SK-N-SH treated with all-trans-retinoic acid at 6 μM for 48 hours (cell line): ENCODE results near the gene TSKS.

Experiments used
- ATAC-seq: fragments of 200-7000 bp; cut with Tn5 transposase; 3 replicates; pipeline ENCODE4 v1.9.1; 2020; ENCODE audit warnings: mild to moderate bottlenecking, moderate library complexity
- ARNTL ChIP-seq: fragments of 450-650 bp; formaldehyde crosslinking; IDR thresholded peaks from 2 replicates; pipeline ENCODE4 v1.5.0; 2020; ENCODE audit warnings: low read depth, mild to moderate bottlenecking, moderate library complexity, borderline replicate concordance
- BACH2 ChIP-seq: fragments of 250-450 bp; sonication (Bioruptor Pico); IDR thresholded peaks from 2 replicates; pipeline ENCODE4 v1.9.0; 2021; ENCODE audit warnings: mild to moderate bottlenecking, borderline replicate concordance
- CREB5 ChIP-seq: fragments of 250-450 bp; sonication (Bioruptor Pico); IDR thresholded peaks from 2 replicates; pipeline ENCODE4 v1.5.1; 2020; ENCODE audit warnings: low read depth, mild to moderate bottlenecking, moderate library complexity
- CSDC2 ChIP-seq: fragments of 250-450 bp; sonication (Bioruptor Pico); IDR thresholded peaks from 2 replicates; pipeline ENCODE4 v1.5.0; 2020; ENCODE audit warnings: mild to moderate bottlenecking, moderate library complexity
- ESRRG ChIP-seq: fragments of 250-450 bp; sonication (Bioruptor Pico); IDR thresholded peaks from 2 replicates; pipeline ENCODE4 v1.6.1; 2021; ENCODE audit warnings: mild to moderate bottlenecking
- GLIS3 ChIP-seq: fragments of 250-450 bp; sonication (Bioruptor Pico); IDR thresholded peaks from 2 replicates; pipeline ENCODE4 v1.5.0; 2020; ENCODE audit warnings: mild to moderate bottlenecking, moderate library complexity
- ISL1 ChIP-seq: fragments of 250-450 bp; sonication (Bioruptor Pico); IDR thresholded peaks from 2 replicates; pipeline ENCODE4 v2.1.2; 2022; ENCODE audit warnings: mild to moderate bottlenecking, moderate library complexity
- OSR1 ChIP-seq: fragments of 250-450 bp; sonication (Bioruptor Pico); IDR thresholded peaks from 2 replicates; pipeline ENCODE4 v1.8.0; 2022; ENCODE audit warnings: moderate library complexity, mild to moderate bottlenecking, inconsistent platforms
- PATZ1 ChIP-seq: fragments of 250-450 bp; sonication (Bioruptor Pico); IDR thresholded peaks from 2 replicates; pipeline ENCODE4 v1.8.0; 2020; ENCODE audit warnings: mild to moderate bottlenecking, moderate library complexity, borderline replicate concordance
- POU6F1 ChIP-seq: fragments of 250-450 bp; sonication (Bioruptor Pico); IDR thresholded peaks from 2 replicates; pipeline ENCODE4 v1.8.0; 2021; ENCODE audit warnings: low read depth, mild to moderate bottlenecking, moderate library complexity, borderline replicate concordance
- PPARA ChIP-seq: fragments of 250-450 bp; sonication (Bioruptor Pico); IDR thresholded peaks from 2 replicates; pipeline ENCODE4 v1.5.0; 2020; ENCODE audit warnings: mild to moderate bottlenecking, borderline replicate concordance
- RARB ChIP-seq: fragments of 250-450 bp; sonication (Bioruptor Pico); IDR thresholded peaks from 2 replicates; pipeline ENCODE4 v1.8.0; 2021; ENCODE audit warnings: mild to moderate bottlenecking, moderate library complexity
- TCF4 ChIP-seq: fragments of 250-450 bp; sonication (Bioruptor Pico); IDR thresholded peaks from 2 replicates; pipeline ENCODE4 v1.8.0; 2021; ENCODE audit warnings: mild to moderate bottlenecking, moderate library complexity, borderline replicate concordance
- TOX ChIP-seq: fragments of 250-450 bp; sonication (Bioruptor Pico); IDR thresholded peaks from 2 replicates; pipeline ENCODE4 v1.8.0; 2021; ENCODE audit warnings: mild to moderate bottlenecking, moderate library complexity, borderline replicate concordance
- TSHZ2 ChIP-seq: fragments of 250-450 bp; sonication (Bioruptor Pico); IDR thresholded peaks from 2 replicates; pipeline ENCODE4 v1.5.0; 2020; ENCODE audit warnings: mild to moderate bottlenecking, moderate library complexity
- ZC3H10 ChIP-seq: fragments of 250-450 bp; sonication (Bioruptor Pico); IDR thresholded peaks from 2 replicates; pipeline ENCODE4 v1.5.1; 2021; ENCODE audit warnings: mild to moderate bottlenecking, moderate library complexity
- ZFP3 ChIP-seq: fragments of 250-450 bp; sonication (Bioruptor Pico); IDR thresholded peaks from 2 replicates; pipeline ENCODE4 v1.5.0; 2020; ENCODE audit warnings: mild to moderate bottlenecking, moderate library complexity
- ZFP30 ChIP-seq: fragments of 450-650 bp; formaldehyde crosslinking; IDR thresholded peaks from 2 replicates; pipeline ENCODE4 v1.5.0; 2022; ENCODE audit warnings: mild to moderate bottlenecking, moderate library complexity
- ZNF565 ChIP-seq: fragments of 450-650 bp; formaldehyde crosslinking; conservative IDR thresholded peaks from 2 replicates; pipeline ENCODE4 v1.5.0; 2020; ENCODE audit warnings: low read depth, mild to moderate bottlenecking, moderate library complexity
- ZNF70 ChIP-seq: fragments of 450-650 bp; formaldehyde crosslinking; IDR thresholded peaks from 2 replicates; pipeline ENCODE4 v1.5.0; 2020; ENCODE audit warnings: mild to moderate bottlenecking, moderate library complexity
- ZNF8 ChIP-seq: fragments of 450-650 bp; formaldehyde crosslinking; IDR thresholded peaks from 2 replicates; pipeline ENCODE4 v1.5.0; 2020; ENCODE audit warnings: mild to moderate bottlenecking, moderate library complexity

The TSKS gene

GRCh38 chr19:49806620-49806959, 43.5 kb upstream of the TSKS start:
- no peak for TF ChIP-seq GLIS3 (CRISPR knock-in tag)
- TF ChIP-seq RARB (CRISPR knock-in tag) = no peak
- TF ChIP-seq CSDC2 (CRISPR knock-in tag) = no peak
- no peak for TF ChIP-seq POU6F1
- no peak for TF ChIP-seq ZC3H10 (CRISPR knock-in tag)
- no peak for TF ChIP-seq TSHZ2
- no peak for TF ChIP-seq ZNF565 (CRISPR knock-in tag)
- TF ChIP-seq BACH2 (CRISPR knock-in tag) = no peak

GRCh38 chr19:49805822-49806619, 42.9 kb upstream of the TSKS start:
- no peak for TF ChIP-seq CREB5 (CRISPR knock-in tag)
- TF ChIP-seq ZNF8 = no peak
- TF ChIP-seq ZFP3 (CRISPR knock-in tag) = no peak
- TF ChIP-seq RARB (CRISPR knock-in tag) = no peak
- ATAC-seq = no peak

More at GRCh38 chr19:49806620-49806959, 43.5 kb upstream of the TSKS start:
- ATAC-seq = no peak

- ATAC-seq = no peak
- no peak for TF ChIP-seq RARB (CRISPR knock-in tag)
- TF ChIP-seq PPARA = no peak
- no peak for TF ChIP-seq ZNF70
- TF ChIP-seq BACH2 (CRISPR knock-in tag) = no peak
- no peak for TF ChIP-seq ZFP30 (CRISPR knock-in tag)
- TF ChIP-seq POU6F1 = no peak
- no peak for TF ChIP-seq ZNF565 (CRISPR knock-in tag)
- no peak for TF ChIP-seq ZFP3 (CRISPR knock-in tag)
- no peak for TF ChIP-seq GLIS3 (CRISPR knock-in tag)
- TF ChIP-seq, all 23 proteins: peak for 0
Measured at GRCh38 chr19:49803529-49803856, 40.4 kb upstream of the TSKS start.

GRCh38 chr19:49802836-49803528, 39.9 kb upstream of the TSKS start:
- ATAC-seq = no peak
- no peak for TF ChIP-seq ZFP30 (CRISPR knock-in tag)
- no peak for TF ChIP-seq TCF4 (CRISPR knock-in tag)
- no peak for TF ChIP-seq ARNTL (CRISPR knock-in tag)
- no peak for TF ChIP-seq ZNF8
- no peak for TF ChIP-seq OSR1
- no peak for TF ChIP-seq ZNF565 (CRISPR knock-in tag)
- no peak for TF ChIP-seq CSDC2 (CRISPR knock-in tag)
- no peak for TF ChIP-seq ISL1 (CRISPR knock-in tag)
- no peak for TF ChIP-seq CREB5 (CRISPR knock-in tag)
- no peak for TF ChIP-seq ESRRG (CRISPR knock-in tag)
- no peak for TF ChIP-seq RARB (CRISPR knock-in tag)
- TF ChIP-seq BACH2 (CRISPR knock-in tag) = no peak
- TF ChIP-seq PATZ1 (CRISPR knock-in tag) = no peak
- TF ChIP-seq ZC3H10 (CRISPR knock-in tag) = no peak
- TF ChIP-seq TOX (CRISPR knock-in tag) = no peak
- TF ChIP-seq PPARA = no peak
- TF ChIP-seq POU6F1 = no peak
- no peak for TF ChIP-seq GLIS3 (CRISPR knock-in tag)
